ENCODE data around the gene SESN1.

The SESN1 gene

GRCh38 chr6:109095835-109096084 is 1.1 kb upstream of the SESN1 start (continued):
- no peak for TF ChIP-seq CREB5 (CRISPR knock-in tag; IDR thresholded peaks at IDR 0.05; ENCODE audit: low read depth)
- TF ChIP-seq CSDC2 (CRISPR knock-in tag; IDR thresholded peaks at IDR 0.05): no peak
- no peak for TF ChIP-seq OSR1 (CRISPR knock-in tag; IDR thresholded peaks at IDR 0.05)
- no peak for TF ChIP-seq TCF4 (CRISPR knock-in tag; IDR thresholded peaks at IDR 0.05; ENCODE audit: borderline replicate concordance)

- TF ChIP-seq ZNF565 (CRISPR knock-in tag; conservative IDR thresholded peaks at IDR 0.05; ENCODE audit: low read depth): no peak
- TF ChIP-seq ZFP3 (CRISPR knock-in tag; IDR thresholded peaks at IDR 0.05): no peak
- no peak for TF ChIP-seq ZNF8 (CRISPR knock-in tag; IDR thresholded peaks at IDR 0.05)
- no peak for TF ChIP-seq POU6F1 (CRISPR knock-in tag; IDR thresholded peaks at IDR 0.05; ENCODE audit: borderline replicate concordance, low read depth)
- no peak for TF ChIP-seq GLIS3 (CRISPR knock-in tag; IDR thresholded peaks at IDR 0.05)
- TF ChIP-seq ZNF70 (CRISPR knock-in tag; IDR thresholded peaks at IDR 0.05): no peak
- TF ChIP-seq TCF4 (CRISPR knock-in tag; IDR thresholded peaks at IDR 0.05; ENCODE audit: borderline replicate concordance): no peak
- TF ChIP-seq TOX (CRISPR knock-in tag; IDR thresholded peaks at IDR 0.05; ENCODE audit: borderline replicate concordance): no peak
- TF ChIP-seq SNAI2 (CRISPR knock-in tag; IDR thresholded peaks at IDR 0.05): no peak
- no peak for TF ChIP-seq ARNTL (CRISPR knock-in tag; IDR thresholded peaks at IDR 0.05; ENCODE audit: borderline replicate concordance, low read depth)
- no peak for TF ChIP-seq PATZ1 (CRISPR knock-in tag; IDR thresholded peaks at IDR 0.05; ENCODE audit: borderline replicate concordance)
- TF ChIP-seq OSR1 (CRISPR knock-in tag; IDR thresholded peaks at IDR 0.05): no peak
- TF ChIP-seq ISL1 (CRISPR knock-in tag; IDR thresholded peaks at IDR 0.05): no peak
- TF ChIP-seq ZC3H10 (CRISPR knock-in tag; IDR thresholded peaks at IDR 0.05): no peak
- peak; percentile 73 for ATAC-seq
These were observed 589 bp upstream of the SESN1 start, which contains the start of gene CEP57L1 for GRCh38 chr6:109095036-109095834. CEP57L1 (plus strand) TSS chr6:109095507; CDS start chr6:109145222, 49,715 bp downstream.

GRCh38 chr6:109093732-109094415 is 772 bp downstream of the SESN1 start:
- ATAC-seq: no peak
- TF ChIP-seq SNAI2 (CRISPR knock-in tag; IDR thresholded peaks at IDR 0.05) (no peak), GLIS3 (CRISPR knock-in tag; IDR thresholded peaks at IDR 0.05) (no peak), POU6F1 (CRISPR knock-in tag; IDR thresholded peaks at IDR 0.05; ENCODE audit: borderline replicate concordance, low read depth) (no peak), ISL1 (CRISPR knock-in tag; IDR thresholded peaks at IDR 0.05) (no peak), PPARA (CRISPR knock-in tag; IDR thresholded peaks at IDR 0.05; ENCODE audit: borderline replicate concordance) (no peak), TOX (CRISPR knock-in tag; IDR thresholded peaks at IDR 0.05; ENCODE audit: borderline replicate concordance) (no peak)

GRCh38 chr6:109092074-109092473 is 2.6 kb downstream of the SESN1 start:
- no peak for ATAC-seq
- TF ChIP-seq GLIS3 (CRISPR knock-in tag; IDR thresholded peaks at IDR 0.05) (no peak), ZNF8 (CRISPR knock-in tag; IDR thresholded peaks at IDR 0.05) (no peak), TCF4 (CRISPR knock-in tag; IDR thresholded peaks at IDR 0.05; ENCODE audit: borderline replicate concordance) (no peak), PATZ1 (CRISPR knock-in tag; IDR thresholded peaks at IDR 0.05; ENCODE audit: borderline replicate concordance) (no peak), OSR1 (CRISPR knock-in tag; IDR thresholded peaks at IDR 0.05) (no peak), ISL1 (CRISPR knock-in tag; IDR thresholded peaks at IDR 0.05) (no peak), ZNF70 (CRISPR knock-in tag; IDR thresholded peaks at IDR 0.05) (no peak), CREB5 (CRISPR knock-in tag; IDR thresholded peaks at IDR 0.05; ENCODE audit: low read depth) (no peak), CSRNP3 (CRISPR knock-in tag; IDR thresholded peaks at IDR 0.05) (no peak), ARNTL (CRISPR knock-in tag; IDR thresholded peaks at IDR 0.05; ENCODE audit: borderline replicate concordance, low read depth) (no peak), BACH2 (CRISPR knock-in tag; IDR thresholded peaks at IDR 0.05; ENCODE audit: borderline replicate concordance) (no peak), TOX (CRISPR knock-in tag; IDR thresholded peaks at IDR 0.05; ENCODE audit: borderline replicate concordance) (no peak), SNAI2 (CRISPR knock-in tag; IDR thresholded peaks at IDR 0.05) (no peak), RARB (CRISPR knock-in tag; IDR thresholded peaks at IDR 0.05) (no peak), ZNF565 (CRISPR knock-in tag; conservative IDR thresholded peaks at IDR 0.05; ENCODE audit: low read depth) (no peak), ZFP30 (CRISPR knock-in tag; IDR thresholded peaks at IDR 0.05) (no peak)
